HK-2 (cell line): Measurements from ENCODE around the gene EFR3B.
"Not testable (repeated sequence)": the region's sequence is repeated elsewhere in the genome, so short reads cannot be mapped to it uniquely, and the experiment has no call there.

Source experiments
- DNase-seq: peaks from one replicate; pipeline ENCODE4 v3.0.0-alpha.2; 2018; ENCODE audit not compliant: unreplicated experiment

The EFR3B gene

DNA sequence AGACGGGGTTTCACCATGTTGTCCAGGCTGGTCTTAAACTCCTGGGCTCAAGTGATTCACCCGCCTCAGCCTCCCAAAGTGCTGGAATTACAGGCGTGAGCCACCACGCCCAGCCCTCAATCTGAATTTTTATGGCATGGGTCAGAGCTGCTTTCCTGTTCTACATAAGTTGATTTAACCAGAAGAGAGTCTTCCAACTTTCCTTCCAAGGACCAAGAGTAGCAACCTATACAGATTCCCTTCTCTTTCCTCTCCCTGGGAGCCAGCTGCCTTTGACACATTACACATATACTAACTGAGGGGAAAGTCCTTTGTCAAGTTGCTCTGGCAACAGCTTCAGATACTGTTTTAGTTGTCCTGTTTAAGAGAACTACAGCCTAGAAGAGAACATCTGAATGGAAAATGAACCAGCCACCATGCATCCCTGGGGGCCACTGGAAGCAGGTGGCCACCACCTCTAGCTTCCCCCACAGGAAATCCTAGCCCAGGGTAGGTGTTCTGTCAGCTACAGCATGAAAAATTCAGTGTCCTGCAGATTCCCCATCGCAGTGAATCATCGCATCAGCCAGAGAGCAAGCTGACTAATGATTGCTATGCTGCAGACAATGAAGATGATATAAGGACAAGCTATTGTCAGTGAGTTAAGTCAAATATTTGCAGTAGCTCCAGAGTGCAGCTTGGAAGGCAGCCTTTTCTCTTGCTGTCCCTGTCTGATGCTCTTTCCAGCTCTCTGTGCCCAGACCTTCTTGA is 63.6 kb downstream of the EFR3B start:
- peak; percentile 53 for DNase-seq

DNA sequence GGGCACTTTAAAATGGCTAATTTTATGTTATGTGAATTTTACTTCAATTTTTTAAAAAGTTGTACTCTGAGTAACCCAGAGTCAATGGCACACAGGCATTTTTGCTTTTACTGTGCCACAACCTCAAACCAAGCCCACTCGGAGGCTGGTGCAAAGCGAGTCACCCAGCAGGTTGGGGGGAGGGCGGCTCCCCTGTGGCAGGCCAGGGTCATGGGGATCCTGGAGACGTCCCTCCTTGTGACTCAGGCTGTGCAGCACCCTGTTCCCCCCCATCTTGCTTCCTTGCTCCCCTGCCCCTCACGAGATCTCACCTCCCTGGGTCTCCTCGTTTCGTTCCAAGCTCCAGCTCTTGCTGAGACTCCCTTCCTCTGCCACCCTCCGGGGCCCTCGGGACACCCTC is 67.9 kb downstream of the EFR3B start:
- no peak for DNase-seq

DNA sequence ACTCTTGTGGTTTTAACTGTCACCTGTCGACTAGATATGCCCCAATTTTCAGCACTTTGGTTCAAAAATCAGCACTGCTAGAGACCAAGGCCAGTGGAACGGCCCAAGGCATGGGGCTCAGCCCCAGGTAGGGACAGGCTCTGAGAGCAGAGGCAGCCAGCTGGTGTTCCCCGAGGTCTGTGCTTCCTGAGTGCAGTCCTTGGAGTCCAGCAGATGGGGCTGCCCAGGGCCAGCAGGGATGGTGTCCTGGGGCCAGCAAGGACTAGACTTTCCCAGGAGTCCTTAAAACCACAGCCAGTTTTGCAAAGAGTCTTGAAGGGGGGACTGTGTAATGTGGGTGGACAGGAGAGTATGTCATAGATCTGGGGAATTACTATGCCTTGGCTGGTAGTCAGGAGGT is 70.2 kb downstream of the EFR3B start:
- DNase-seq, result no peak

DNA sequence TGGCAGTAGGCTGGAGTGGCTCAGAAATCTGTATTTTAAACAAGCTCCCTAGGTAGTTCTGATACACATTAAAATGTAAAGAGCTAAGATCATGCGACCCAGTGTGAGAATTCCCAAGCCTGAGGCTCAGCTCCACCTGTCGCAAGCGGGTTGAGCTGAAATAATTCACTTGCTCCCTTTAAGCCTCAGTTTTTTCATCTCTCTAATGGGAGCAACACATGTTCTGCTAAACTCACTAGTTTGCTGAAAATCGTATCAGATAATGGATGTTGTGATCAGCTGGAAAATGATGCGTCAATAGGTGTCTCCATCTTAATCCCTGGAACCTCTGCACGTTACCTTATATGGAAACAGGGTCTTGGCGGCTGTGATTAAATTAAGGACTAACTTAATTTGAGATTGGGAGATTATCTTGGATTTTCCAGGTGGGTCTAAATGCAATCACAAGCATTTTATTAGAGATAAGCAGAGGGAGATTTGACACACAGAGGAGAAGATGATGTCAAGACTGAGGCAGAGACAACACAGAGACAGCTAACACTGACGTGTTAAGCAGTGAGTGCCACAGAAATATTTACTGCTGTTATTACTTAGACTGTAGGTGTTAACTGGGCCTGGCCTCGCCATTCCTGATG is 73.5 kb downstream of the EFR3B start:
- no peak for DNase-seq

DNA sequence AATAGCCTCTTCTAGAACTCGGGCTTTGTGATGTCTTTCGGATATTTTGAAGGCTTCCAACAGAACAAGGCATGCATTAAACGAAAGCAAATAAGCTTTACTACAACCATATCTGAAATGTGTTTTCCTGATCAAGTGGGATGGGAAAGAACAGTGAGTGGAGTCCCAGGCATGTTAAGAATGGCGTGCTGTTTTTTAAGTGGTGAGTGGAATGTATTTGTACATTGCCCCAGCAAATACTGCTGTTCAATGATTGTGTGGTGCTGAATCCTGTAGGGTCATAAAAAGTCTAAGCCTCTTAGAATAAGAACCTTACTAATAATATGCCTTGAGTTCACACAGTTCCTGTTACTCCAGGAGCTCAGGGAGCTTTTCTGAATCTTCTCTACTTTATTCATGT is 74.0 kb downstream of the EFR3B start:
- DNase-seq, result no peak

DNA sequence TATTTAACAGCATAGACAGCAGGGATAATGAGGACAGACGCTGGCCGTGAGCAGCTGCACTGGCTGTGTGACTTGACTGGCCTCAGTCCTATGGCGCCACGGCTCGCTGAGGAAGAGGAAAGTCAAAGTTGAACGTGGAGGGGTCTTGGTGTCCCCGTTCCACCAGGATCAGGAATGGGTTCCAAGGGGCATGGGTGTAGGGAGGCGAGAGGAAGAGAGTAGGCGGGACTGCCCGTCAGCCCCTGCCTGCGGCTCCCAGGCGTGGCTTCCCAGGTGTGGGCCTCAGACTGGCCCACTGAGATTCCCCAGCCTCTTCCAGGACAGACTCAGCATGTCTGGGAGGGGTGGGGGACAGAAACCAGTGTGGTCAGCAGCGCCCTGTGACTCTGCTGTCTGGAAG is 75.1 kb downstream of the EFR3B start:
- no peak for DNase-seq

DNA sequence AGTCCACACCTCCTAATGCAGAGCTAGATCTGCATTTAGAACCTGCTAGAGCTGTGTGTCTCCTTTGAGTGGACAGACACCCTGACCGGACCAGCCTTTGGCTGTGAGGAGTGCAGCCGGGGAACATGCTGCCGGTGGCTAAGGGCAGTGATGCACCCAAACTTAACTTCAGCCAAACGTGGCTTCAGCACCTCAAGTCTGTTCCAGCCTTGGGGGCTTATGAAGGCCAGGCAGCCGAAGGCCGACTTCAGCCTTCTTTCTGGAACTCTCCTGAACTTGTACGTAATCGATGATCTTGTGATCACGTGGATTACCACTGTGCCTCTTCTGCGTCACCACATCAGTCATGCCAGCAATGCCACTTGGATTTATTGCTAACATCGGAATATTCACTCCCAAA is 77.4 kb downstream of the EFR3B start:
- DNase-seq, result no peak

DNA sequence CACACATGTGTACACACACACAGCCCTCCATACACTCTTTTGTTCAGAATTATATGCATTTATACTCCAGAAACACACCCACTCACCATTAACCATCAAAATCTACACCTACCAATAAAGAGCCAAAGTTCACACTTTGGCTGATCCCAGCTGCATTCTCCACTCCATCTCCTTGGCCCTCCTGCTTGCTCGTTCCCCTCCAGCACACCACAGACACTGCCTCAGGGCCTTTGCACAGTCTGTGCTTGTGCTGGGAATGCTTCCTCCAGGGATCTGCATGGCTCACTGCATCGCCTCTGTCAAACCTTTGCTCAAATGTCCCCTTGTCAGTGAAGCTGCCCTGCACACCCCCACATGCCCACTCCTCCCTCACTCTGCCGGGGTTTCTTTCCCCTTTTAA is 80.5 kb downstream of the EFR3B start:
- DNase-seq, result no peak

DNA sequence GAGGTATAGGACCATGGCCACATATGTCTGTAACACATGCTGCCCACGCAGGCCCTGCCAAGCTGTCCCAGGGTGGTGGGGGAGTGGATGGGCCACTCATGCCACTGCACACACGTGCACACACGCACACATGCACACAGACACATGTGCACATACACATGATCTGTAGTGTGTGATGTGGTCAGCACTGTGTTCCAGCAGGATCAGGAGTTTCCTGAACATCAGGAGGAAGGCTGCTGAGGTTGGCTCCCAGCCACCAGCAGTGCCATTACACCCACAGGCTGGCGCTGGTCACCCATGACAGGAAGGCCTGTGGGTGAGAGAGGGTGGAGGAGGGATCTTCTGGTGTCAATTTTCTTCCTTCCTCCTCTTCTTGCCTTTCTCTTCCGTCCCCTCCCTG is 81.8 kb downstream of the EFR3B start:
- DNase-seq, result no peak

DNA sequence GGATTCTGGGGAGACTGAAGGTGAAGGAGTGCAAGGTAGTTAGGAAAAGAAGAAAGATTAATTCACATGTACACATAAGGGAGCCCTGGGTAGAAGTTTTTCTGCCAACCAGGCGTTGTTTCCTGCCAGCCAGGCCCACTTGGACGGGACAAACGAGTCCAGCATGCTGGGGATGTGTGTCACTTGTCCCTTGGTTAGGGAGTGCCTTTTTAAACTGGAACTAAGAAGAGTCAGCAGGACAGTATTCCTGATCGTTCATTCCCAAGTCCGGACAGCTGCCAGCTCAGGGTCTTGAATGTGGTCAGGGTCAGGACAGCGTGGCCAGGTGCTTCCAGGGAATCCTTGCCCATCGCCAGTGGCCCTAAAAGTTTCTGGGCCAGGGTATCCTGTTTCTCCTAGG is 83.3 kb downstream of the EFR3B start:
- DNase-seq, result no peak

DNA sequence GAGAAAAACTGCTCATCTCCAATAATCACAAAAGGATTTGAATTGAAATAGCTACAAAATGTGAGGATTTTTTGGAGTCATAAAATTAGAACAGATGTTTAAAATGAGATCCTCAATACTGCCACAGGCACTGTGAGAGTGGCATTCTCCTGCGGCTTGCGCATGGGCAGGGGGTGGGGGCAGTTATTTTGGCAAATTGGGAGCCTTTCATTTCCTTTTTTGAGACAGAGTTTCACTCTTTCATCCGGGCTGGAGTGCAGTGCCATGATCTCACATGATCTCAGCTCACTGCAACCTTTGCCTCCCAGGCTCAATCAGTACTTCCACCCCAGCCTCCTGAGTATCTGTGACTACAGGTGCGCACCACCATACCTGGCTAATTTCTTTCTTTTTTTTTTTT is 84.1 kb downstream of the EFR3B start:
- DNase-seq, result no peak

DNA sequence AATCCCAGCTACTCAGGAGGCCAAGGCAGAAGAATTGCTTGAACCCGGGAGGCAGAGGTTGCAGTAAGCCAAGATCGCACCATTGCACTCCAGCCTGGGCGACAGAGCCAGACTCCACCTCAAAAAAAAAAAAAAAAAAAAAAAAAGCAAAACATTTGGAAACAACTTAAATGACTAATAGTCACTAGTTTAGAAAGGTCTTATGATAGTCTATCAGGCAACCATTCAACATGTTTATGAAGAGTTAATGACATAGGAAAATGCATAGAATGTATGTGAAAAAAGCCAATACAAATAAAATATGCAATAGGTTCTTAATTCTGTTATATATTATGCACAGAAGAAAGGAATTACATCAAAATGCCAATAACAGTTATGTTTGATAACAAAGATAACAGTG is 85.2 kb downstream of the EFR3B start:
- DNase-seq, result not testable (repeated sequence)

DNA sequence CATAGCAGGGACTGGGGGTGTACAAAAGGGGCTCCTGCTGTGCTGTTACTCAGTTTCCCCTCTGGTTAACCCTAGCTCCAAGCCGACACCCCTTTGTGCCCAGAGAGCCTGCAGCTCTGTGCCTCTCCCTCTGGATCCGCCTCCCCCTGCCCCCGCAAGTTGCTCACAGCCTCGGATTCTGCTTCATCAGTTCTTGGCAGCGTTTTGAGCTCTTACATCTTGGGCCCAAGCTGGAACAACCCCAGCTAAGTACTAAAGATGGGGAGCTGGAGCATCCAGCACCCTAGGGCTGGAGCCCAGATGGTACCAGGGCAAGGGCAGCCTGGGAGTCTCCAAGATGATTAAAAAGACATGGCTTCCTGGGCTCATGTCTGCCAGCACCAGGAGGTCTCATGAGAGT is 85.8 kb downstream of the EFR3B start:
- DNase-seq, result no peak

DNA sequence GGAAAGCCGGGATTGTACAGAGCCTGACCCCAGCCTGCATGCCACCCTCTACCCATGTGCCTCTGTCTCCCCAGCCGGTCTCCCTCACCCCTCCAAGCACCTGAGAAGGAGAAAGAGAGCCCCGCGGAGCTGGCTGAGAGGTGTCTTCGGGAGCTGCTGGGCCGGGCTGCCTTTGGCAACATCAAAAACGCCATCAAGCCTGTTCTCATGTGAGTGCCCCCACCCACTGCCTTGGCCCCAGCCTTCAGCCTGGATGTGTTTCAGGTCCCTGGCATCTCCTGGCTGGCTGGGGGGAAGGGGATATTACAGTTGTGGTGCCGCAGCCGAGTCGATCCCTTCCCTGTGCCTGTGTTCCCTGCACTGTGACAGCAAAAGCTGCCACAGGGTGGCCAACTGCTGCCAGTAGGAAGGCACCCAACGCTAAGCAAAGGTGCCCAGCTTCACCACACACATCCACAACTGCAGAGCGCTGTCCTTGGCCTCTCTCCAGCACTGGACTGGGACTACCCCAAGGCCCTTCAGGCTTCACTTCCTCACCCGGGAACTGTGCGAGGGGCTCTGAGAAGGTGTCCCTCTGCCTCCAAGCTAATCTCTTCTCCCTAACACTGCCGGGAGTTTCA is 88.1 kb downstream of the EFR3B start:
- DNase-seq, result no peak

DNA sequence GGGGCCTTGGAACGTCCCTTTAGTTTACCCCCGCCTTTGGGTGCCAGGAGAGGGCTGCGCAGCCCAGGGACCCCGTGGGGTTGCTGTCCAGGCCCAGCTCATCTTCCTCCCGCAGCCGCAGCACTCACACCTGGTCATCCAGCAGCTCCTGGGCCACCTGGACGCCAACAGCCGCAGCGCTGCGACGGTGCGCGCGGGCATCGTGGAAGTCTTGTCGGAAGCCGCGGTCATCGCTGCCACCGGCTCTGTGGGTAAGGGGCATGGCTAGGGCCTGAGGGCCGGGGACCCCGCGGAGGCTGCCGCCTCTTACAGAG is 89.3 kb downstream of the EFR3B start:
- no peak for DNase-seq

DNA sequence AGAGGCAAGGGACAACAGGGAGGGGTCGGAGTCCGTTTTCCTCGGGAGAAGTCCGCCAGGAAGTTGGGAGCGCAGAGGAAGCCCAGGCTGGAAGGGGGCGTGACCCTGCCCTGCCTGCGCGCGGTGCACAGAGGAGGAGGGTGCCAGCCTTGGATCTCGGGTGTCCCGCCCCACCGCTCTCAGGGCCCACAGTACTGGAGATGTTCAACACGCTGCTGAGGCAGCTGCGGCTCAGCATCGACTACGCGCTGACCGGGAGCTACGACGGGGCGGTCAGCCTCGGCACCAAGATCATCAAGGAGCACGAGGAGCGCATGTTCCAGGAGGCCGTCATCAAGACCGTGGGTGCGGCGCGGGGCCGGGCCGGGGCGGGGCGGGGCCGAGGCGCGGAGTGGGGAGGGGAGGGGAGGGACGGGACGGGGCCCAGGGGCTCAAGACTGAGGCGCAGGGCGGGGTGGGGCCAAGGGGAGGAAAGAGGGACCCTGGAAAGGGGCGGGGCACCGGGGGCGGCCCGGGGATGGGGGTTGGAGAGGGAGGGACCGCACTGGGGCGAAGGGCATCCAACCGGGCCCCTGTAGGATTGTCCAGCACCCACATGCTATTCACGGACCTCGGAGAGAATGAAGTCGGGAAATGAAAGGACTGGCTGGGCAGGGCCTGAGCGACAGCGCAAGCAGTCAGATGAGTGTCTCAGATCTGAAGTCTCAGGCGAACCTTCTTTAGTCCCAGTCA is 89.9 kb downstream of the EFR3B start:
- DNase-seq, result no peak

DNA sequence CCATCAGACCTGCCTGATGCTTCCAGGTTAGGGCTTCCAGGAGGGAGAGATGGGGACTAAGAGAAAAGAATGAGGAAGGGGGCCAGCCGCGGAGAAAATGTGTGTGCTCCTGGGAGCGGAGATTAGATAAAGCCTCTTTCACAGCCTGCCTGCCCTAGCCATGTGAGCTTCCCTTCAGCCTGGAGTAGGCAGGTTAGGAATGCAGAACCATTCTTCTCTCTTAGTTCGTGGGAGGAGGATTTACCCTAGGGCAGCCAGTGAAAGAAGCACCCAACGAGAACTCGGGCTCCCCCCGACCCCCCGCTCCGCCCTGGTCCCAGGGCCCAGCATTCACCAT is 90.4 kb downstream of the EFR3B start:
- DNase-seq, result no peak

DNA sequence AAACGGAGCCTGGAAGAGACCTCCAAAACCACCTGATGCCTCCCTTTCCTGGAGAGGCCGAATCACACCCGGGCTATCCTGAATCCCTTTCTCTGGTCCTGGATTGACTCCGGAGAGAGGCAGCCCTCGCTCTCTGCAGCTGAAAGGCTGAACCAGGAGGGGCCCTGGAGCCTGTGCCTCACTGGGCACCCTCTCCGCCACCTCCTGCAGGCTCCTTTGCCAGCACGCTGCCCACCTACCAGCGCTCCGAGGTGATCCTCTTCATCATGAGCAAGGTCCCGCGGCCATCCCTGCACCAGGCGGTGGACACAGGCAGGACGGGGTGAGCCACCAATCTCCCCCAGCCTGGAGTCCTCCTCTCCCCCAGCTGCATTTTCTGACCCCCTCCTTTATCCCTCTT is 90.8 kb downstream of the EFR3B start:
- no peak for DNase-seq

DNA sequence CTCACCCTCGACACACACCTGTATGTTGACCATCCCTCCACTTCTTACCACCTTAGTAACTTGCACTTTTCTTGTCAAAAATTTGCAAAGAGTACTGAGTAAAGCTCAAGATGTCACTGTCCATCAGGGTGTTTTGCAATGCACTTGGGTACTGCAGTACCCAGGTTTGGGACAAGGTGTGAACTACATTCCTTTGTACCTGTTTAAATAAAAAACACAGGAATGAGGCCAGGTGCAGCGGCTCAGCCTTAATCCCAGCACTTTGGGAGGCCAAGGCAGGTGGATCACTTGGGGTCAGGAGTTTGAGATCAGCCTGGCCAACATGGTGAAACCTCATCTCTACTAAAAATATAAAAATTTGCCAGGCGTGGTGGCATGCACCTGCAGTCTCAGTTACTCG is 98.7 kb downstream of the EFR3B start:
- not testable (repeated sequence) for DNase-seq

DNA sequence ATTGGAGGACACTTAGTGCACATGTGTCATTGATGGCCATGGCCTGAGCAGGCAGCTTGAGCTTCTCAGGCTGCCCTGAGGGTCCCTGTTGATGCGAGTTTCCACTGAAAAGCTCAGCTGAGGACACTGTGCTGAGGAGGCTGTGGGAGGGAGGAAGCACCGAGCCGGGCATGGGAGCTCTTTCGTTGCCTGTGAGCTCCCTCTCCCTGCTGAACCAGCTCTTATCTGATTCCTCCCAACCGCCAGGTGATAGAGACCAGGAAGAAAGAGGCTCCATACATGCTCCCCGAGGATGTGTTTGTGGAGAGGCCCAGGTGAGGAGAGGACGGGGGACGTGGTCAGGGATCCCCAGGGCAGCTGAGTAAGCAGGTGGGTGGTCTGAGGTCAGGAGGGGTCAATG is 99.2 kb downstream of the EFR3B start:
- DNase-seq, result no peak

DNA sequence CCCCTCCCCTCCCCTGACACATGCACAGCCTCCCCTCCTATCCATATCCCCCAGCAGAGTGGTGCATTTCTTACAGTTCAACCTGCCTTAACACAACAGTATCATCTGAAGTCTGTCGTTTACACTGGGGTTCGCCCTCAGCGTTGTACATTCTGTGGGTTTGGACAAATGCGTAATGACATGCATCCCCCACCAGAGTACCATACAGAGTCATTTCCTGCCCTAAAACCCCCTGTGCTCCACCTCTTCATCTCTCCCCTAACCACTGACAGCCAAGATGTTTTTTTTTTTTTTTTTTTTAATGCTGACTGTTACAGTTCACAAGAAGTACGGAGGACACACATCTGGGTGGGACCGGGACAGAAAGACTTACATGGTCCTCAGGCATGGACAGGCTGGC is 103.9 kb downstream of the EFR3B start:
- DNase-seq, result no peak

DNA sequence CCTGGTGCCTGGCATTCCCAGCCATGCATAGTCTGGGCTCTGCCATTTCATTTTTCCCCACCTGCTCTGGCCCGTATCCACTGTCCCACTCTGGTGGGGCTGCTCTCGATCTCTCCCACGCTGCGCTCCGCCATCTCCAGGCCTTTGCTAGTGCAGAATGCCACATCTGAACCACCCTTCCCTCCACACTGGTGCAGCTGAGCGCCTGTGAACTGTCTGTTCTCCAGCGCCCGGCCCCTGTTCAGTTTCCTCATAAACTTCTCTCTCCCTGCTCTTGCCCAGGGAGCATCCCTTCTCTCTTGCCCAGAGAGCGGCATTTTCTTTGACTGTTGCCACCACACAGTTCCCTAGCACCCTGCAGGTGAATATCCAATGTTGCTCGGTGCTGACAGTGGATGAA is 105.0 kb downstream of the EFR3B start:
- no peak for DNase-seq

DNA sequence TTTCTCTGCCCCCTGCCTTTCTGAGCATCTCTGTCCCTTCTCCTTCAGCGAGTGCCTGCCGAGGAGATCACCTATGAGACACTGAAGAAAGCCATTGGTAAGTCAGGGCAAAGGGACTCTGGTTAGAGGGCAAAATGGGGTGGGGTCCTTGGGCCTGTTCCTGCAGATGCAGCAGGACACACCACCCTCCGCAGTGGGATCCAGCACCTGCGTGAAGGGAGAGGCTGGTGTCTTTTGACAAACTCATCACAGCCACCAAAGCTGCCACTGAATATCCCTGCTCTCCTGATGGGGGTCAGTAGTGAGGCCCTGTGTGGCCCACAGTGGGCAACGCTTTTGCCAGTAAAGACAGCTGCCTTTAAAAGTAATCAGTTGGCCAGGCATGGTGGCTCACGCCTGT is 107.8 kb downstream of the EFR3B start:
- DNase-seq, result no peak
